Measurements from ENCODE around the gene HOXB7. TPM values are rescaled to one million over a fixed set of nuclear protein-coding genes. Genes with fewer than 3 reads are reported as not detected.
A peak's percentile ranks its signal among the peaks of the same experiment; 100 is the strongest.

Gene HOXB7
- total and polyA plus RNA-seq, 7 donors = 0.85 to 3.0 (median 1.6) TPM

DNA sequence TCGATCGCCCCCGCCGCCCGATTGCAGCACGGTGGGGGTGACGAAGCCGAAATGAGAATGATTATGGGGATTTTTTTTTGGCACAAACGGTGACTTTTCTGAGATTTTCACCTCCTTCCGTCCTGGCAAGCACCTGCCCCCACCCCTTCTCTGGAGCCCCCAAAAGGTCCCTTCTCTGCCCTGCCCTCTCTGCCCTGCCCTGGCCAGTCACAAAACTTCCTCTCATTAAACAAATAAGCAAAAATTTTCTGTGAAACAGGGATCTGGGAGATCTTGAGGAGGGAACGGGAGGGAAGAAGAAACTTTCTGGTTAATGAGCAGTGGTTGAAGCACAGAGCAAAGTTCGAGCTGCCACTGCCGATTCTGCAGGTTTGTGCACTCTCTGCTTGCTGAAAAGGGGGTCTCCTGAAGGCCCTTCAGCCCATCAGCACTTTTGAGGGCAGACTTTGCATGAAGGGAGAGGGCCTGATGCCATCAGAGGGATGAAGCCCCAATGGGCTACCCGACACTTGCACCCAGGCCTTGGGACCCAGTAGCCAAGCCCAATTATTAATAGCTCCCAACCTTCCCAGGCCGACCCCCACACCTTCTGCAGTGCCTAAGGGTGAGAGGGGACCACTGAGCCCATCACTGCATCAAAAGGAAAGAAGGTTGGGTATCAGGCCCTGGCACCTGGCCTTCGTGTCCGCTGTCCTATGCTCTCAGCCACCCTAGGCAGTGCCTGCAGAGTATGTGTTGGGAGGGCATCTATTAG, 5.3 kb upstream of the HOXB7 start:
- no peak for ATAC-seq
- Histone ChIP-seq H3K4me1 (peaks cover 4% of the 10 kb centered on the region), H3K9me3 (no peaks in the 10 kb centered on the region), H3K36me3 (ENCODE audit: insufficient read depth in 1 of 2, low read depth in 1 of 2) (no peaks in the 10 kb centered on the region), H3K27ac (no peak overlapping the region), H3K27me3 (ENCODE audit: insufficient read depth in 3 of 3, low read length in 2 of 3) (peaks cover 10 to 97% (median 53%) of the 10 kb centered on the region in 3 donors), H3K4me3 (no peak overlapping the region)
- TF ChIP-seq, protein P1, sequence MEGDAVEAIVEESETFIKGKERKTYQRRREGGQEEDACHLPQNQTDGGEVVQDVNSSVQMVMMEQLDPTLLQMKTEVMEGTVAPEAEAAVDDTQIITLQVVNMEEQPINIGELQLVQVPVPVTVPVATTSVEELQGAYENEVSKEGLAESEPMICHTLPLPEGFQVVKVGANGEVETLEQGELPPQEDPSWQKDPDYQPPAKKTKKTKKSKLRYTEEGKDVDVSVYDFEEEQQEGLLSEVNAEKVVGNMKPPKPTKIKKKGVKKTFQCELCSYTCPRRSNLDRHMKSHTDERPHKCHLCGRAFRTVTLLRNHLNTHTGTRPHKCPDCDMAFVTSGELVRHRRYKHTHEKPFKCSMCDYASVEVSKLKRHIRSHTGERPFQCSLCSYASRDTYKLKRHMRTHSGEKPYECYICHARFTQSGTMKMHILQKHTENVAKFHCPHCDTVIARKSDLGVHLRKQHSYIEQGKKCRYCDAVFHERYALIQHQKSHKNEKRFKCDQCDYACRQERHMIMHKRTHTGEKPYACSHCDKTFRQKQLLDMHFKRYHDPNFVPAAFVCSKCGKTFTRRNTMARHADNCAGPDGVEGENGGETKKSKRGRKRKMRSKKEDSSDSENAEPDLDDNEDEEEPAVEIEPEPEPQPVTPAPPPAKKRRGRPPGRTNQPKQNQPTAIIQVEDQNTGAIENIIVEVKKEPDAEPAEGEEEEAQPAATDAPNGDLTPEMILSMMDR (IDR thresholded peaks at IDR 0.05) = no peak
- intact Hi-C loops (cut with DNase I) = loop anchor here (5.0 kb wide), 3 partner anchors 264 to 309 kb away; no protein-coding TSS in a partner anchor
- DNase-seq = no peak
- 33 to 36% (median 34%) methylated on average over 17 of the region's 17 CpGs for WGBS, 3 donors

DNA sequence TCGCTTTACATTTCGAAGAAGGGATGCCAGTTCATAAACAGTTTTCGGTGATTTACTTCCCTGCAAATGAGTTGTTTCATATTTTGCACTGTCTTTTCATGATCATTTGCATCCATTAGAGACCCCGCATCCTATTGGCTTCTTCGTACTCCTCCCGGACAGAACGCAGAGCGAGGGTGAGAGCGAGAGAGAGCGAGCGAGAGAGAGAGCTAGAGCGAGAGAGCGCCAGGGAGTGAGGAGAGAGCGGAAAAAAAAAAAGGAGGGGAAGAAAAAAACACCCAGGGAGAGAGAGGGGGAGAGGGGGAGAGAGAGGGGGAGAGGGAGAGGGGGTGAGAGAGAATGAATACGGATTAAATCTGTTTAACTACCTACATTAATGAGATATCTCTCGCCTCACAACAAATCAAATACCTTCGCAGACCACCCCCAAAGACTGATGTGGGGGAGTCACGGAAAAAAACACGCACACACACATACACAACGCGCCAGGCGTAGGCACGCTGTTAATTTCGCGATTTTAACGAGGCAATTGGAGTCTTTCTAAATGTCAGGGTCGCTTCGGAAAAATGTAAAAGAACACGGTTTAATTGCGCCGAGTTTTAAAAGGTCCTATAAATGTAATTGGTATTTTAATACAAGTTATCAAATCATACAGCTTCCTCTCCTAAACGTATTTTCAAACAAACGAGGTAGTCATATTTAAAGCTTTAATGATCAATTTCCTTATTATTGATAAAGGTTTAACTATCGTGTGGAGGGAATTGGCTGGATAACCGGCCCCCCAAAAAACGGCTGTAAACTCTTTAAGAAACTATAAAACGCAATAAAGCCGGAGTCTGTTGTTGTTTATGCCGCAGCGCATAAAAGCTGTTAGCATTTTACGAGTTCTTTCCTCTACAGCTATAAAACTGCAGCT, 4.5 kb upstream of the HOXB7 start, which contains the start of gene HOXB8:
TSS of gene HOXB8 (minus strand) at position 246 of the 916 bp plus-strand sequence. CDS start 588 bp downstream, outside the sequence.
- TF ChIP-seq, protein P1 (IDR thresholded peaks at IDR 0.05) = no peak
- ATAC-seq = no peak
- 17 to 19% (median 17%) methylated on average over 38 to 41 of the region's 41 CpGs for WGBS, 3 donors
- H3K4me3 ChIP-seq = peak within 1 kb of the TSS; percentile 77
- no peak for DNase-seq
- no peak within 1 kb of the TSS for H3K27ac ChIP-seq
- no peaks in the 10 kb centered on the region for H3K9me3 ChIP-seq
- H3K36me3 ChIP-seq (ENCODE audit: insufficient read depth in 1 of 2, low read depth in 1 of 2) = no peaks in the 10 kb centered on the region
- intact Hi-C loops (cut with DNase I) = loop anchor here (5.0 kb wide), 3 partner anchors 263 to 308 kb away; no protein-coding TSS in a partner anchor
- peaks cover 5 to 97% (median 56%) of the 10 kb centered on the region in 3 donors for H3K27me3 ChIP-seq (ENCODE audit: insufficient read depth in 3 of 3, low read length in 2 of 3)
- peaks cover 12% of the 10 kb centered on the region for H3K4me1 ChIP-seq

DNA sequence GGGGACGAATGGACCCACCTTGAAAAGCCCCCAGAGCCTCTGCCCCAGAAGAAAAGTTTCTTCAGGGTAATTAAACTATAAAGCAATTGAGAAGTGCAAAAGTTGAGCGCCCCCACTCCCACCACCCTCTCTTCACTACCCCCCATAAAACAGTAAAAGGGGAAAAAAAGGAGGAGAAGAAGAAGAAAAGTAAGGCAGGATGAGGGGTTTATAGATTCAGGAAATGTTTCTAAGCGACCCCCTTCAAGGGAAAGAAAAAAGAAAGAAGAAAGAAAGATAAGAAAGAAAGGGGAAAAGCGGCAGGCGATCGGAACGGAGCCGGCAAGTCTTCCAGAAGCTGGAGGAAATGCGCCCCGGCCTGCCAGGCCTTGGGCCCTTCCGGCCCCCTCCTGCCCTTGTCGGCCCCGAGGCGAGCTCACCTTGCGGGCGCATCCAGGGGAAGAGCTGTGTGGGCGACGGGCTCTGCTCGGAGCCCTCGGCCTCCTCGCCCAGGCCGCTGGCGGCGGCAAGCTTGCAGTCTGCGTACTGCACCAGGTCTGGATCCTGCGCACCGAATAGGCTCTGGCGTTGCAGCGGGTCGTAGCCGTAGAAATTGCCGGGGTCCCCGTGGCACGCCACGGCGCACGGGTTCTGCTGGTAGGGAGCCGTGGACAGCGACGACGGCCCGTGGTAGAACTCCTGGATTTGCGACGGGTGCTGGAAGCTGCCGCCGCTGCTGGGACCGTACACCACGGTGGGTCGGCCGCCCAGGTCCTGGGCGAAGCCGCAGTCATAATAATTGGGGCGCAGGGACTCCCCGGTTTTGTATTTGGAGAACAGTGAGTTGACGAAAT, 3.3 kb upstream of the HOXB7 start:
- Histone ChIP-seq H3K36me3 (ENCODE audit: insufficient read depth in 1 of 2, low read depth in 1 of 2) (no peaks in the 10 kb centered on the region), H3K4me1 (peaks cover 17% of the 10 kb centered on the region), H3K27me3 (ENCODE audit: insufficient read depth in 3 of 3, low read length in 2 of 3) (peaks cover 5 to 97% (median 62%) of the 10 kb centered on the region in 3 donors), H3K4me3 (peak overlapping the region; percentile 77), H3K27ac (no peak overlapping the region), H3K9me3 (no peaks in the 10 kb centered on the region)
- ATAC-seq = no peak
- TF ChIP-seq, protein P1 (IDR thresholded peaks at IDR 0.05) = no peak
- intact Hi-C loops (cut with DNase I) = no loop called here
- WGBS, 3 donors = 6 to 8% (median 8%) methylated on average over 52 to 55 of the region's 55 CpGs
- DNase-seq = no peak

Data from psoas muscle (tissue), 8 donors.